MM.1S (cell line): ENCODE measurements around the gene RHOV.

Experiments
- DNase-seq: peaks from one replicate; pipeline ENCODE4 v3.0.0-alpha.2; 2015
- H2AFZ ChIP-seq: fragments of 300-600 bp; sonication (generic); 2 replicates; pipeline ENCODE4 v1.6.0; 2016; ENCODE audit warnings: antibody characterized with exemption, low read length
- H3F3A ChIP-seq: fragments of 300-600 bp; sonication (generic); 2 replicates; pipeline ENCODE4 v1.6.1; 2016; ENCODE audit warnings: mild to moderate bottlenecking, antibody characterized with exemption, low read length, moderate library complexity, mixed read lengths; ENCODE audit not compliant: insufficient read depth
- H3K27ac ChIP-seq: fragments of 300-600 bp; sonication (generic); 2 replicates; pipeline ENCODE4 v1.5.1; 2016; ENCODE audit warnings: mild to moderate bottlenecking, low read length
- H3K27me3 ChIP-seq: fragments of 300-600 bp; sonication (generic); replicated peaks from 2 replicates; pipeline ENCODE4 v1.6.0; 2016; ENCODE audit warnings: low read length; ENCODE audit not compliant: insufficient read depth
- H3K36me3 ChIP-seq: fragments of 300-600 bp; sonication (generic); replicated peaks from 2 replicates; pipeline ENCODE4 v1.6.1; 2016; ENCODE audit warnings: mild to moderate bottlenecking, low read length, mixed read lengths; ENCODE audit not compliant: insufficient read depth
- H3K4me1 ChIP-seq: fragments of 300-600 bp; sonication (generic); 2 replicates; pipeline ENCODE4 v1.6.1; 2016; ENCODE audit warnings: low read length, mixed read lengths
- H3K4me2 ChIP-seq: fragments of 300-600 bp; sonication (generic); 2 replicates; pipeline ENCODE4 v1.6.0; 2016; ENCODE audit warnings: low read depth, low read length
- H3K4me3 ChIP-seq: fragments of 300-600 bp; sonication (generic); 2 replicates; pipeline ENCODE4 v1.5.1; 2016; ENCODE audit warnings: low read length, mixed read lengths
- H3K79me2 ChIP-seq: fragments of 300-600 bp; sonication (generic); 2 replicates; pipeline ENCODE4 v1.6.1; 2016; ENCODE audit warnings: mixed run types, low read length, mixed read lengths
- H3K9ac ChIP-seq: fragments of 300-600 bp; sonication (generic); 2 replicates; pipeline ENCODE4 v1.6.1; 2016; ENCODE audit warnings: low read length, mixed read lengths
- H3K9me2 ChIP-seq: fragments of 300-600 bp; sonication (generic); replicated peaks from 2 replicates; pipeline ENCODE4 v1.6.1; 2016; ENCODE audit warnings: mild to moderate bottlenecking, low read length, mixed read lengths; ENCODE audit not compliant: insufficient read depth
- H3K9me3 ChIP-seq: fragments of 300-600 bp; sonication (generic); replicated peaks from 2 replicates; pipeline ENCODE4 v1.6.1; 2016; ENCODE audit warnings: mild to moderate bottlenecking, low read length, mixed read lengths; ENCODE audit not compliant: insufficient read depth
- H4K20me1 ChIP-seq: fragments of 300-600 bp; sonication (generic); 2 replicates; pipeline ENCODE4 v1.6.1; 2016; ENCODE audit warnings: mild to moderate bottlenecking, low read length, moderate library complexity, mixed read lengths; ENCODE audit not compliant: insufficient read depth
- CTCF ChIP-seq: fragments of 300-600 bp; sonication (generic); IDR thresholded peaks from 2 replicates; pipeline ENCODE4 v1.5.1; 2016; ENCODE audit warnings: antibody characterized with exemption, low read length, mixed read lengths
- EZH2 ChIP-seq: fragments of 300-600 bp; sonication (generic); optimal IDR thresholded peaks from 2 replicates; pipeline ENCODE3; 2017; ENCODE audit warnings: low read depth, mild to moderate bottlenecking, antibody characterized with exemption, low read length, mixed read lengths
- EZH2phosphoT487 ChIP-seq: fragments of 300-600 bp; sonication (generic); IDR thresholded peaks from 2 replicates; pipeline ENCODE4 v1.6.1; 2018; ENCODE audit warnings: antibody characterized with exemption, low read length

RHOV gene

GRCh38 chr15:40911693-40912092 lies 37.7 kb upstream of the RHOV start:
- TF ChIP-seq EZH2 = no peak
- TF ChIP-seq CTCF = no peak
- TF ChIP-seq EZH2phosphoT487 = no peak
- H4K20me1 ChIP-seq = no peaks in the 10 kb centered on the region
- no peak for DNase-seq
- no peak overlapping the region for H3K4me3 ChIP-seq
- no peaks in the 10 kb centered on the region for H3K79me2 ChIP-seq
- H3K9me2 ChIP-seq = no peaks in the 10 kb centered on the region
- no peak overlapping the region for H3K27ac ChIP-seq
- H3K9me3 ChIP-seq = no peaks in the 10 kb centered on the region
- H3K36me3 ChIP-seq = no peaks in the 10 kb centered on the region
- no peak overlapping the region for H3K9ac ChIP-seq
- H3K4me2 ChIP-seq = no peak overlapping the region
- no peaks in the 10 kb centered on the region for H3K27me3 ChIP-seq
- H2AFZ ChIP-seq = no peak overlapping the region
- H3F3A ChIP-seq = 0 out of 2 replicates have a peak, but pooled peaks cover under 1% of the 10 kb centered on the region
- peaks cover 9% of the 10 kb centered on the region for H3K4me1 ChIP-seq

- no peaks in the 10 kb centered on the region for H3K79me2 ChIP-seq
- no peak overlapping the region for H2AFZ ChIP-seq
- DNase-seq = no peak
- H4K20me1 ChIP-seq = no peaks in the 10 kb centered on the region
- no peak overlapping the region for H3K4me3 ChIP-seq
- H3K9me2 ChIP-seq = no peaks in the 10 kb centered on the region
- H3K27ac ChIP-seq = no peak overlapping the region
- no peaks in the 10 kb centered on the region for H3K36me3 ChIP-seq
- H3K27me3 ChIP-seq = no peaks in the 10 kb centered on the region
- no peak overlapping the region for H3K9ac ChIP-seq
- no peaks in the 10 kb centered on the region for H3K9me3 ChIP-seq
- TF ChIP-seq CTCF (no peak), EZH2 (no peak), EZH2phosphoT487 (no peak)
- no peak overlapping the region for H3K4me2 ChIP-seq
- peaks cover 11% of the 10 kb centered on the region for H3K4me1 ChIP-seq
- H3F3A ChIP-seq = peaks cover 4% of the 10 kb centered on the region; the same call in 1 of the 2 replicates
Measured at GRCh38 chr15:40911141-40911540, 37.1 kb upstream of the RHOV start.

- Histone ChIP-seq H3K4me3 (no peak overlapping the region), H3K27ac (no peak overlapping the region), H3K9me3 (no peaks in the 10 kb centered on the region), H3K36me3 (no peaks in the 10 kb centered on the region), H3K4me1 (peaks cover 16% of the 10 kb centered on the region), H3K79me2 (no peaks in the 10 kb centered on the region), H3K27me3 (no peaks in the 10 kb centered on the region), H3K9me2 (no peaks in the 10 kb centered on the region), H3K4me2 (no peak overlapping the region), H2AFZ (no peak overlapping the region), H4K20me1 (no peaks in the 10 kb centered on the region), H3F3A (peaks cover 11% of the 10 kb centered on the region; the same call in 1 of the 2 replicates), H3K9ac (no peak overlapping the region)
- TF ChIP-seq EZH2phosphoT487 (no peak), CTCF (no peak), EZH2 (no peak)
- no peak for DNase-seq
Measured at GRCh38 chr15:40909662-40910630, 35.9 kb upstream of the RHOV start.
